GM23338 (cell line): ENCODE data around the gene SAMD4A. TPM values are rescaled to one million over a fixed set of nuclear protein-coding genes. Genes with fewer than 3 reads are reported as not detected.

ENCODE experiments used
- ATAC-seq: fragments of 200-7000 bp; cut with Tn5 transposase; 3 replicates; pipeline ENCODE4 v1.9.1; 2020
- DNase-seq: peaks from one replicate; pipeline ENCODE4 v3.0.0-alpha.2; 2015; ENCODE audit warnings: low spot score
- H2AFZ ChIP-seq: fragments of 200-600 bp; sonication (generic); 2 replicates; pipeline ENCODE4 v1.8.0; 2016; ENCODE audit warnings: antibody characterized with exemption, mild to moderate bottlenecking, moderate library complexity
- H3F3A ChIP-seq: fragments of 200-600 bp; sonication (generic); replicated peaks from 2 replicates; pipeline ENCODE4 v1.8.0; 2017; ENCODE audit warnings: antibody characterized with exemption, mixed run types, low read depth
- H3K27ac ChIP-seq: fragments of 200-600 bp; sonication (generic); 2 replicates; pipeline ENCODE4 v1.6.1; 2016; ENCODE audit warnings: low read depth
- H3K27me3 ChIP-seq: fragments of 200-600 bp; sonication (generic); 2 replicates; pipeline ENCODE4 v1.8.0; 2016; ENCODE audit warnings: mild to moderate bottlenecking, mixed run types, moderate library complexity; ENCODE audit not compliant: insufficient read depth
- H3K36me3 ChIP-seq: fragments of 200-600 bp; sonication (generic); 2 replicates; pipeline ENCODE4 v1.8.0; 2016; ENCODE audit warnings: mild to moderate bottlenecking; ENCODE audit not compliant: insufficient read depth
- H3K4me1 ChIP-seq: fragments of 200-600 bp; sonication (generic); 2 replicates; pipeline ENCODE4 v1.8.0; 2016; ENCODE audit warnings: mild to moderate bottlenecking, moderate library complexity; ENCODE audit not compliant: insufficient read depth
- H3K4me2 ChIP-seq: fragments of 200-600 bp; sonication (generic); 2 replicates; pipeline ENCODE4 v1.7.1; 2017; ENCODE audit warnings: mixed run types
- H3K4me3 ChIP-seq: fragments of 200-600 bp; sonication (generic); 2 replicates; pipeline ENCODE4 v1.6.1; 2016; ENCODE audit warnings: mixed run types
- H3K79me2 ChIP-seq: fragments of 200-600 bp; sonication (generic); replicated peaks from 2 replicates; pipeline ENCODE4 v1.8.0; 2017; ENCODE audit warnings: mild to moderate bottlenecking; ENCODE audit not compliant: insufficient read depth
- H3K9me2 ChIP-seq: fragments of 200-600 bp; sonication (generic); 2 replicates; pipeline ENCODE4 v1.8.0; 2017; ENCODE audit not compliant: insufficient read depth
- H4K20me1 ChIP-seq: fragments of 200-600 bp; sonication (generic); replicated peaks from 2 replicates; pipeline ENCODE4 v1.8.0; 2017; ENCODE audit warnings: mild to moderate bottlenecking; ENCODE audit not compliant: insufficient read depth
- H3K27ac Mint-ChIP-seq: 2 replicates; pipeline ENCODE4 v1.8.0; 2020; ENCODE audit warnings: inconsistent platforms, mild to moderate bottlenecking, moderate library complexity, mixed read lengths
- H3K27me3 Mint-ChIP-seq: 3 replicates; pipeline ENCODE4 v1.8.0; 2022; ENCODE audit warnings: low read depth, mild to moderate bottlenecking, moderate library complexity, mixed read lengths, inconsistent platforms; ENCODE audit not compliant: insufficient read depth, poor library complexity
- H3K36me3 Mint-ChIP-seq: 3 replicates; pipeline ENCODE4 v1.8.0; 2021; ENCODE audit warnings: low read depth, mild to moderate bottlenecking, inconsistent platforms, moderate library complexity, mixed read lengths
- H3K4me1 Mint-ChIP-seq: 3 replicates; pipeline ENCODE4 v1.8.0; 2020; ENCODE audit warnings: mild to moderate bottlenecking, inconsistent platforms, mixed read lengths
- H3K4me3 Mint-ChIP-seq: 3 replicates; pipeline ENCODE4 v1.8.0; 2021; ENCODE audit warnings: moderate library complexity, mild to moderate bottlenecking, inconsistent platforms, mixed read lengths
- H3K9me3 Mint-ChIP-seq: 3 replicates; pipeline ENCODE4 v1.8.0; 2020; ENCODE audit warnings: moderate library complexity, mild to moderate bottlenecking, inconsistent platforms, mixed read lengths
- CREB1 ChIP-seq: fragments of 250-450 bp; sonication (Bioruptor Pico); IDR thresholded peaks from 2 replicates; pipeline ENCODE4 v1.5.0; 2020; ENCODE audit warnings: low read depth, mild to moderate bottlenecking, moderate library complexity
- CTCF ChIP-seq, 2 experiments: fragments of 200-600 bp in 1 of 2; sonication (generic) in 1 of 2; conservative IDR thresholded peaks; 2 replicates each; pipeline versions ENCODE4 v1.5.1 to v1.6.1; 2016 to 2017; ENCODE audit warnings: antibody characterized with exemption in 2 of 2, low read depth in 2 of 2, mild to moderate bottlenecking in 2 of 2, moderate library complexity in 1 of 2
- EZH2 ChIP-seq: fragments of 200-600 bp; sonication (generic); IDR thresholded peaks from one replicate; pipeline ENCODE4 v1.8.0; 2017; ENCODE audit warnings: antibody characterized with exemption, mild to moderate bottlenecking, low read depth; ENCODE audit not compliant: unreplicated experiment
- EZH2phosphoT487 ChIP-seq: fragments of 200-600 bp; sonication (generic); IDR thresholded peaks from one replicate; pipeline ENCODE4 v1.8.1; 2018; ENCODE audit warnings: antibody characterized with exemption; ENCODE audit not compliant: unreplicated experiment
- JUNB ChIP-seq: IDR thresholded peaks from one replicate; pipeline ENCODE4 v1.6.1; 2016; ENCODE audit warnings: antibody characterized with exemption; ENCODE audit not compliant: unreplicated experiment
- NANOG ChIP-seq: IDR thresholded peaks from 2 replicates; pipeline ENCODE4 v1.6.1; 2016; ENCODE audit warnings: antibody characterized with exemption, borderline replicate concordance
- STAT1 ChIP-seq: IDR thresholded peaks from one replicate; pipeline ENCODE4 v1.6.1; 2016; ENCODE audit warnings: antibody characterized with exemption; ENCODE audit not compliant: unreplicated experiment
- ZNF114 ChIP-seq: fragments of 250-450 bp; sonication (Bioruptor Pico); IDR thresholded peaks from 2 replicates; pipeline ENCODE4 v1.5.0; 2020; ENCODE audit warnings: mild to moderate bottlenecking, moderate library complexity
- ZNF331 ChIP-seq: fragments of 250-450 bp; sonication (Bioruptor Pico); IDR thresholded peaks from 2 replicates; pipeline ENCODE4 v1.5.0; 2020; ENCODE audit warnings: low read depth, mild to moderate bottlenecking, moderate library complexity
- ZNF462 ChIP-seq: fragments of 250-450 bp; sonication (Bioruptor Pico); IDR thresholded peaks from 2 replicates; pipeline ENCODE4 v1.5.0; 2020; ENCODE audit warnings: mild to moderate bottlenecking, moderate library complexity
- polyA plus RNA-seq: library from polyadenylated mRNA; unstranded; fragments of >200 nt; fragmentation: Nextera tagmentation; extraction: Ambion mirVana; gene quantifications from 2 replicates; pipeline ENCODE4 v1.2.1, GENCODE V29; 2016
- total RNA-seq: library from RNA; depleted of rRNA; stranded (reverse); fragments of >200 nt; shearing (Covaris generic); gene quantifications from 2 replicates; pipeline ENCODE4 v1.2.3, GENCODE V29; 2014

The SAMD4A gene
- total and polyA plus RNA-seq, 2 experiments from 2014 or later: 1.6 to 6.9 TPM

GRCh38 chr14:54686871-54687749 is 120.2 kb downstream of the SAMD4A start:
- no peak overlapping the region for H3K27ac Mint-ChIP-seq
- H3K27me3 Mint-ChIP-seq: peaks cover 2% of the 10 kb centered on the region
- H3K36me3 Mint-ChIP-seq: no peaks in the 10 kb centered on the region
- peaks cover 7% of the 10 kb centered on the region; the same call in 1 of the 2 replicates for H3K9me2 ChIP-seq
- H4K20me1 ChIP-seq: no peaks in the 10 kb centered on the region
- peaks cover 48% of the 10 kb centered on the region for H3K4me1 Mint-ChIP-seq
- 0 out of 2 replicates have a peak, but pooled peaks cover 11% of the 10 kb centered on the region for H3K79me2 ChIP-seq
- H2AFZ ChIP-seq: no peak overlapping the region
- no peaks in the 10 kb centered on the region; the same call in 2 of the 3 replicates for H3K9me3 Mint-ChIP-seq
- no peaks in the 10 kb centered on the region for H3F3A ChIP-seq
- H3K4me2 ChIP-seq: no peak overlapping the region
- H3K4me3 Mint-ChIP-seq: no peak overlapping the region
- DNase-seq (no peak), ATAC-seq (no peak)
- H3K4me1 ChIP-seq: peaks cover 39% of the 10 kb centered on the region
- H3K36me3 ChIP-seq: no peaks in the 10 kb centered on the region
- no peaks in the 10 kb centered on the region for H3K27me3 ChIP-seq
- H3K27ac ChIP-seq: no peak overlapping the region
- no peak overlapping the region for H3K4me3 ChIP-seq
- no peak for TF ChIP-seq NANOG
- TF ChIP-seq STAT1: no peak
- no peak for TF ChIP-seq JUNB
- no peak for TF ChIP-seq ZNF114
- TF ChIP-seq EZH2: no peak
- no peak for TF ChIP-seq ZNF331 (CRISPR knock-in tag)
- TF ChIP-seq CTCF (conservative IDR thresholded peaks at IDR 0.05; ENCODE audit: low read depth in 2 of 2): no peak

- Histone ChIP-seq H3K36me3 (no peaks in the 10 kb centered on the region), H3K79me2 (0 out of 2 replicates have a peak, but pooled peaks cover 11% of the 10 kb centered on the region), H3F3A (no peaks in the 10 kb centered on the region), H3K4me3 (no peak overlapping the region), H4K20me1 (no peaks in the 10 kb centered on the region), H3K27me3 (no peaks in the 10 kb centered on the region), H3K27ac (no peak overlapping the region), H2AFZ (no peak overlapping the region), H3K4me1 (peaks cover 45% of the 10 kb centered on the region), H3K9me2 (peaks cover 7% of the 10 kb centered on the region; the same call in 1 of the 2 replicates), H3K4me2 (no peak overlapping the region)
- peaks cover 48% of the 10 kb centered on the region for H3K4me1 Mint-ChIP-seq
- DNase-seq: no peak
- peaks cover 6% of the 10 kb centered on the region for H3K27me3 Mint-ChIP-seq
- H3K4me3 Mint-ChIP-seq: no peak overlapping the region
- no peak overlapping the region; the same call in 1 of the 2 replicates for H3K27ac Mint-ChIP-seq
- no peaks in the 10 kb centered on the region; the same call in 2 of the 3 replicates for H3K9me3 Mint-ChIP-seq
- no peak for ATAC-seq
- no peaks in the 10 kb centered on the region for H3K36me3 Mint-ChIP-seq
- TF ChIP-seq ZNF462 (CRISPR knock-in tag) (no peak), EZH2 (no peak), ZNF114 (no peak), CREB1 (CRISPR knock-in tag) (no peak), CTCF (conservative IDR thresholded peaks at IDR 0.05; ENCODE audit: low read depth in 2 of 2) (no peak), NANOG (no peak), STAT1 (no peak), EZH2phosphoT487 (no peak)
Measured at GRCh38 chr14:54687750-54688119, 120.8 kb downstream of the SAMD4A start.
